T-helper 2 cell (primary cell): Measurements from ENCODE around the gene TRAK1.

Source experiments
- DNase-seq, 5 experiments: peaks; one replicate each; pipeline versions ENCODE4 v3.0.0 to v3.0.0-alpha.2; 2012 to 2022

The TRAK1 gene

DNA sequence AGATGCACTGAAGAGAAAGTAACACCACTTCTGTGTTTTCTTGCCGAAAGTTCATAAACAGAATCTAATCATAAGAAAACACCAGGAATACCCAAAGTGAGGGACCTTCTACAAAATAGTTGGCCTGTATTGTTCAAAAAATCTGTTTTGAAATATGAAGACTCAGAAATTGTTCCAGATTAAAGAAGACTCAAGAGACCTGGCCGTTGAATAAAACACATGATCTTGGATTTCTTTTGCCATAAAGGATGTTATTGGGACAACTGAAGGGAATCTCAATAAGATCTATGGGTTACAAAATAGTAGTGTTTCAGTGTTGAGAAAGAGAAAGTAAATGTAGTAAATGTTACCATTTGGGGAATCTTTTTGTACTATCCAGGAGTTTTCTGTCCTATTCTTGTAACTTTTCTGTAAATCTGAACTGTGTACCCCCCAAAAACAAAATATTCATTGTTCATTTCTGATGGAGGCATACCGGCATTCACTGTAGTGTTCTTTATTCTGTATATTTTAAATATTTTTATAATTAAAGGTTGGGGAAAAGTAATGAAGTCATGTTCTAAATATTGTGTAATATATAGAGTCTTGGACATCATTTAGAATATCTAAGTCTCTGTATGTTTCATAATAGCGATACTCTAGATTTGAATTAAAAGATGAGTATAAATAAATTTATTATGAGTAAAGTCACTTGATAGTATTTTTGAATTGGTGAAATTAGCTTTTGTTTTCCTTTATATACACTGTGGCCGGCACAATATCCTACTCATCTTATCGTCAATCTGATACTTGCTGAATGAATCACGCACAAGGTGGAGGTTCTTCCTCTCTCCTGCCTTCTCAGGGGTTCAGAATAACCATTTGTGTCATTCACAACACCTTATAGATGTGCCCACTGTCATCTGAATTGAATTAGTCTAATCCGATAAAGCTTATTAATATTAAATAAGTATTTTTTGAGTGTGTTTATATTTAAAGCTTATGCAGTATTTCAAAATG, 66.7 kb downstream of the TRAK1 start:
- DNase-seq: peak in 1 of 5 experiments; percentile 63

DNA sequence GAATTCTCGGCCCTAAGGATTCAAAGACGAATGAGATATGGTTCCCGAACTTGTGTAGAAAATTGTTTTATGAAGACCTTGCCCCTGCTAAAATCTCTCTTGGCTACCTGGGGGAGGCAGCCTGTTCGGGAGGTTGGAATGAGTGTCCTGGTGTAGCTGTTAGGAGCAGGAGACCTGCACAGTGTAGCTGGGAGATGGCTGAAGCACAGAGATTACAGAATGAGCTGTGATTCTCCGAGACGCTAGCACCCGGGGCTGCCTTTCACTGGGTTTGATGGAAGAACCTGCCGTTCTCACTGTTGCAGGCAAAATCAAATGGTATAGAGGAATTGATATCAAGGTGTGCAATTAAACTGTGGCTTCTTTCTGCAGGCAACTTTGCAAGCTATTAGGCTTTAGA, 68.0 kb downstream of the TRAK1 start:
- no peak for DNase-seq

DNA sequence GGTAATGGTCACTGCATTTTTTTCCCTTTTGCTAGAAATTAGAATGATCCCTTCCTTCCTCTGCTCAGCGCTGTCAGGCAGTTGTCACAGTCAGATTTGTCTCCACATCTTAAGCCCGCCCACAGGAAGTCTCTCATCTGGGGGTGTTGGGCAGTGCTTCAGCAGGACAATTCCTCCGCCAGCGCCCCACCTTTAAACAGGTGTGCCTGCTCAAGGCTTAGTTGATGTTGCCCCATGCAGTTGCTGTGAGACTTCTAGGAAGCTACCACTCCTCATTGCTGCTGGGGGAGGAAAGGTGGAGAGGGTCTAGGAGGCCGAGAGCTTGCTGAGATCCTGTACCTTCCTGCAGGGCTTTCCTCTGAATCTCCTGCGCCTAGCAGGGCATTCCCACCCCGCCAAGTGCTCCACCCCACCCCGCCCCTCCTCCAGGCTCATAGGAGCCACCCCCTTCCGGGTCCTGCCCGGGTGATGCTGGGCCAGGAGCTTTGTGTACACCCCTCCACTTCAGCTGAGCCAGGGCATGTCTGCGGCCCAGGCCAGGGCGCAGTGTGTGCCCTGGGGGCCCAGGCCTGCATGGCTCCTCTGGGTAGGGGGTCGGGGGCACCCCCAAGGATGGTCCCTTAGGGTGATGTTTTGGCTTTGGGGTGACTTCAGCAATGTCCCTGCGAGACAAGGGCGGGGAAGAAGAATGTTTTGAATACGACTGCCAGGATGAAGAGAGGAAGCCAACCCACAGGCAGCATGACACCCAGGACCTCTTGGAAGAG, 68.7 kb downstream of the TRAK1 start:
- DNase-seq: peak in 2 of 5 experiments; percentile 13 to 59

DNA sequence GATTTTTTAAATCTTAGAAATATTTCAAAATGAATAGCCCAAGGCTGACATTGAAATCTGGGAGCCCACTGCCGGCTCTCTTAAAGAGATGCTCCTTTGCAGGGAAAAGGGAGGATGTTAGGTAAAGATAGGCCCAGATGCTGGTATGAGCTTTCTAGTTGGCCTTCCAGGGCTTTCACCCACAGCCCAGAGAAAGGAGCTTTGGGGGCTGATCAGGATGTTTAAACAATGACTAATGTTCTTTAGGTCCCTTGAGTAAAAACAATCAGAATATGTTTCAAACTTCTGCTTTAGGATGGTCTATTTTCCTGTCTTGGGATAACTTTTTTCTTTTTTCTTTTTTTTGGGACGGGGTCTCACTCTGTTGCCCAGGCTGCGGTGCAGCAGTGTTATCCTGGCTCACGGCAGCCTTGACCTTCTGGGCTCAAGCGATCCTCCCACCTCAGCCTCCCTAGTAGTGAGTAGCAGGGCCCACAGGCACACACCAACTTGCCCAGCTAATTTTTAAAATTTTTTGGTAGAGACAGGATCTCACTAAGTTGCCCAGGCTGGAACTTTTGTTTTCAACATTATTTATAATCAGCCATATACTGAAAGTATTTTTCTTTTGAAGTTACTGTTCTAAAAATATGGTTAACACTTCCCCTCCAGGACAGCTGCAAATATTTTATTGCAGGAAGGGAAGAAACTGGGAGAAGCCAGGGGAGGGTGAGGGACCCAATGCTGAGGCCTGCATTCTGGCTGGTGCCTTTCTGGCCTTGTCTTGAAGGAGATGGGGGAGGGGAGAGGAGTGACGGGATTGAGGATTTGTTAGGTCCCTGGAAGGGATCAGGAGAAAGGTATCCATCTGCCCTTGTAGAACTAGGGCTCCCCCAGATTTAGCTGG, 70.1 kb downstream of the TRAK1 start:
- no peak for DNase-seq

DNA sequence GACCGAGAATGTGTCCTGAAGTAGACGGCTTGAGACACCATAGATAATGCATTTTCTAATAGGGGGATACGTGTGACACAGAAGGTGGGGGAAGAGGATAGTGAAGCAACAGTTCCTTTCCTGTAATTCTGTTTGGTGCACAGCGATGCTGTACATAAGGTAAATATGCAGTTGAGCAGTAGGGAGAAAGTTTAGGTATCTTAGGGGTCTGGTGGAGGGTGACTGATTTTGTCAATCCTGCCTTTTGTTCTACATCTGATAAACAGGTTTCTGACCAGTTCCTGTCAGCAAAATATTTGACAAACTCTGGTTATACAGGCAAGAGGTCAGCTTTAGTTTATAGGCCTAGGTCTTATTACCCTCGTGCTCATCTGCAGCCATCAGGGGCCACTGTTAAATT, 71.3 kb downstream of the TRAK1 start:
- no peak for DNase-seq

DNA sequence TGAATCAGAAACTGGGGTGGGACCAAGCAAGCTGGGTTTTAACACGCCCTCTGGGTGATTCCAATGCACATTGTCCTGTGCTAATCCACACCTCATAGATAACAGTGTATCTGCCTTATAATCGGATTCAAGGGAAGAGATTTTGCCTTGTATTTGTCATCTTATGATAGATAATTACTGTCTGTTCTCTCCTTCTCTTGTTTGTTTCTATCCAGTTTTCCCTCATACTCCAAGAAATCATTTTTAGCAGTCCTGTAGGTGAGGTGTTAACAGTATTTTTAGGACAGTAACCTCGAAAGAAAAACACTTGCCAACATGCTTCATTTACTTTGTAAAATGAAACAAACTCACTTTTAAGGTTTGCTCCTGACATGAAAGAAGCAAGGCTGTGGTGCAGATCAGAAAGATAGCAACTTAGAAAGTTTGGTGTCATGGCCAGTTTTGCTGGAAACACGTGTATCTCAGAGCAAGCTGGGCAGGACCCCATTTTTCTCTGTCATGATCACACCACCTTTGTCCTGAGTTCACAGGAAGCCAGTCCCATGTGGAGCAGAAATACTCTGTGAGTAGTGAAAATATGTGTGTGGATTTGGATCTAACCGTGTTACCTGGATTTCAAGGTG, 72.6 kb downstream of the TRAK1 start:
- DNase-seq: peak in 1 of 5 experiments; percentile 71

DNA sequence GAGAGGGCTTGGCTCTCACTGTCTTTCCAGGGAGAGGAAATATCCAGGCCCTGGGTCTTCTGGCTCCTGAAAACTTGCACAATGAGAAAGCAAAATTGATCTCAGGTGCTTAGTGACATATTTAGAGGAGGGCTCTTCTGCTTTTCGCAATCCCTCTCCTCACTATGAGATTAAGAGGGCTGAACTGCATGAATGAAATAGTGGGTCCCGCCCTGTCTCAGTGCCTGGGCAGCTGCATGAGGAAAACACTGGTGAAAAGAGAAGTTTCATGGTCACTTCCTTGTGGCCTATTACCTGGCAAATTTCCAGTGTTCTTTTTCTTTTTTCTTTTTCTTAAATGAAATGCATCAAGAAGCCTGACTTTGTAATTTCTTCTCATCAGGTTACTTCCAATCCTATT, 73.5 kb downstream of the TRAK1 start:
- DNase-seq: no peak

DNA sequence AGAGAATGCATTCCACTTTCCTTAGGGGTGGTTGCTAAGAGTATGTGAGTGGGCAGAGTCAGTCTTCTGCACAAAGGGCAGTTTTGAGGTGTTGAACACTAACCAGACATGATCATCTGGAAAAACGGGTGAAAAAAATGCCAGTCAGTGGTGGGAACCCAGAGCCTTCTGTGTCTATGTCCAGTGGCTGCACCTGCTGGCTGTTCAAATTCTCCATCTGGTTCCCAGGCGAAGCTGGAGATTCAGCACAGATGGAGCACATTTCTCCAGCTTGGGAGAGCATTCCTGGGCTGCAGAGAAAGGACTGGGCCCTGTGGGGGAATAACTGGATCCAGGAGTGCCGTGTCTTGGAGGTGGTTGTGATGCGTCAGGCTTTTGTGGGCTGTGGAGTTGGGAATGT, 74.1 kb downstream of the TRAK1 start:
- no peak for DNase-seq

DNA sequence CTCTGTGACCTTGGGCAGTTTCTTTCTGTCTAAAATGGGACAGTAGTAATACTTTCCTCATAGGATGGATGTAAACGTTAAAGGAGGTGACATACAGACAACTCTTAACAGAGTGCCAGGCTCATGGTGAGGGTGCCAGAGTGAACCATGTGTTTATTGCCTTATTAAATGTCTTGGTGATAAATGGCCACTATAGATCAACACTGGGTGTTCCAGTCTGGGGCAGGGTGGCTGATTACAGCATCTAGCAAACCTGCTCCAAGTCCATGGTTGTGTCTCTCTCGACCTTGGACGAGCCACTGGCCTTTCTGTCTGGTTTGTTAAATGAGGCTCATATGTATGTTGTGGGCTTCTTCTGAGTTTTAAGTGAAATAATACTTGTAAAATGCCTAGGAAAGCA, 75.1 kb downstream of the TRAK1 start:
- DNase-seq: no peak

DNA sequence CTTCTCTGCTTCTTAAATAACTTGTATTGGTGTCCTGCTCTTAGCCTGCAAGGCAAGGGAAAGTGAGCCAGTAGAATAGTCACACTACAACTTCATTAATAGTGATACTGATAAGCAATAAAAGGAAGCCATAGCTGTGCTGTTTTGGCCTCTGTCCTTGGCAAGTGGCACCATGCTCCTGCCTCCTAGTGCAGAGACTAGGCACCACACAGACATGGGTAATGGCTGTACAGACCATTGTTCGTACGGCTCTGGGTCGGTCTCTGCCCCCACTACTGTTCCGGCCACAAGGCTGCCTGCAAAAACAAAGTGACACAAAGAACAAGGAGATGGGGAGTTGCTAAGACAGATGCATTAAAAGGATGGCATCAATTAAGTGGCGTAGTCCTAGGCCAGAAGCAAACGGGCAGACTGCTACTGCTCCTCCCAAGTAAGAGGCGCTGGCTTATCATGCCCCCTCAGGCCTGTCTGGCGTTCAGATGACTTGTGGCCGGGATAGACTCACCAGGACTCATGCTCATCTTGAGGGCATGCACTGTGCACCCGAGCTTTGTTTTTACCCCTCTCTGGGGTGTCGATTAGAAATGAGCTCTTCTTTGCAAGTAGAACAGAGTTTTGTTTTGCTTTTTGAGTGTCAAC, 75.6 kb downstream of the TRAK1 start:
- no peak for DNase-seq

DNA sequence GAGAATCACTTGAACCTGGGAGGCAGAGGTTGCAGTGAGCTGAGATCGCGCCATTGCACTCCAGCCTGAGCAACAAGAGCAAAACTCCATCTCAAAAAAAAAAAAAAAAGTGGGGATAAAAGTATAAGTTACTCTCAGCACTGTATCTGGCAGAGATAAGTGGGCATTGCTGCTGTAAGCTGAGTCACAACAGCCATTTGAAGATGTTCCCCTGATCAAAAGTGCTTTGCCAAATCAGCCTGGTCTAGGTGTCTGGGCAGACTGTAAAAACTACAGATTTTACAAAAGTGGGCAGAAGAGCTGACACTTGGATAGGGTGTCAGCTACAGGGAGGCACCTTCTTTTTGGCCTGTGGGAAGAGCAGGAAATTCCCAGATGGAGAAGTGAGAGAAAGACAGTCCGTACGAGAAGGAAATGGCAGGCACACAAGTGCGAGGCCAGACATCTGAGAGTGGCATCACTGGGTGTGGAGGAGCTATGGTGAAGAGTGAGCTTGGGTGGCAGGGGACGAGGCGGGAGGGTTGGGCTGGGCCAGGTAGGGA, 78.5 kb downstream of the TRAK1 start:
- DNase-seq: no peak

DNA sequence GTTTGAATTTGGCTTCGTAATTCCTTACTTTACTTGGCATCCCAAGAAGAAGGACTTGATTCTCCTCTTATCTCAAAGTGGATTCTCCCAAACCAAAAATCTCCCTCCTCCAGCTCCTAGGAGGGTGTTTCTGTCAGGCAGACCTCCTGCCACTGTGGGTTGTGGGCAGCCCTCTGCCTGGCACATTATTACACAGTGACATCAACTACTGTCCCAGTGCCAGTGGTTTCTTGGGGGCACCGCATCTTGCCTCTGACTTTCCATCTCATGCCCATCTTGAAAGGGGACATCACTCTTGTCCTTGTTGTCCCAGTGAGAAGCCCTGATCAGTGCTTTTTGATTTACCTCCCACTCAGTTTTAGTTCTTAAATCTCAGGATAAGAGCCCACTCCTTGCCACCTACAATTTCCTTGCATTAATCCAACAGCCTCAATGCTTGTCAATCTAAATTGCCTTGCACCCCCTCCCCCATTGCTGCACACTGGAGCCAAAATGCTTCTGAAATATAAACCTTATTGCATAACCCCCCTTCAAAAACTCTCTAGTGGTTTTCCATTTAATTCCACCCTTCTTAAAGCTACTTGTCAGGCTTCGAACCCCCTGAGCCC, 81.0 kb downstream of the TRAK1 start:
- DNase-seq: no peak

DNA sequence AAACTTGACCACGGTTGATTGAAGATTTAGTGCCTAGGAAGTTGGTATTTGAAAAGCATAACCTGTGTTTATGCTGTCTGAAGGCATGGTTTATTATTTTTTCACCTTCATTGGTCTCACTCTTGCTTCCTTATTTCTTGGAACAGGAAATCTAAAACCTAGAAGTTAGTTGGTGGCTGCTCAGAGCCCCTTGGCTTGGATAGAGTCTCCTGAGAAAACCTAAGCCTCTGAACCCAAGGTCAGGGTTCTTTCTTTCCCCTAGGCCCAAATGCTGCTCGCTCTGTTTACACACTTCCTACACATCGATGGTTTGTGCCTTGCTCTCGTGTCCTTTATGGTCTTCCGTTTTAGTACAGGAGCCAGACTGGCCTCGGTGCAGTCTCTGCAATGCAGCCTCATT, 82.2 kb downstream of the TRAK1 start:
- no peak for DNase-seq

DNA sequence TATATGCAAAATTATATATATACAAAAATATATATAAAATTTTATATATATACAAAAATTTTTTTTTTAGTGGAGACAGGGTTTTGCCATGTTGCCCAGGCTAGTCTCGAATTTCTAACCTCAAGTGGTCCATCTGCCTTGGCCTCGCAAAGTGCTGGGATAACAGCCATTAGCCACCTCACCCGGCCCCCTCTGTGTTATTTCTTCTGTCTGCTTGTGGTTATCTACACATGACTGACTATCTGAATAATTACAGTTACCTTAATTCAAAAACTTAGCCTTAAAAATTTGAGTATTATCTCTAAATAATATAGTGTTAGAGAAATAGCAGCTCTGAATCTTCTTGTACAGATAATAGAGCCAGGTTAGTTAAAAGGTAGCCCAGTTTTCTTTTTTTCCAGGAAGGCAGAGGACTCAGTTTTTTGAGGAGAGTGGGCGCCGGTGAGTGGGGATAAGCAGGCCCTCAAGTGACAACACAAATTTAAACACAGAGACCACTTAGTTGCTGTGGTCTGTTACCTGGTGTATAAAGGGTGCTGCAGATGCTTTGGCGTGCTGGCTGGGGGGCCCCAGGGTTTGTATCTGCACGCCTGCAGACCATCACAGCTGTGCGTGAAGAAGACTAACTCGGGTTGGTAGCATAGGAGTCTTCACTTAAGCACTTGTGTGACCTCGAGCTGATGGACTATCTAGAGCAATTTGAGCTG, 83.7 kb downstream of the TRAK1 start:
- DNase-seq: no peak

DNA sequence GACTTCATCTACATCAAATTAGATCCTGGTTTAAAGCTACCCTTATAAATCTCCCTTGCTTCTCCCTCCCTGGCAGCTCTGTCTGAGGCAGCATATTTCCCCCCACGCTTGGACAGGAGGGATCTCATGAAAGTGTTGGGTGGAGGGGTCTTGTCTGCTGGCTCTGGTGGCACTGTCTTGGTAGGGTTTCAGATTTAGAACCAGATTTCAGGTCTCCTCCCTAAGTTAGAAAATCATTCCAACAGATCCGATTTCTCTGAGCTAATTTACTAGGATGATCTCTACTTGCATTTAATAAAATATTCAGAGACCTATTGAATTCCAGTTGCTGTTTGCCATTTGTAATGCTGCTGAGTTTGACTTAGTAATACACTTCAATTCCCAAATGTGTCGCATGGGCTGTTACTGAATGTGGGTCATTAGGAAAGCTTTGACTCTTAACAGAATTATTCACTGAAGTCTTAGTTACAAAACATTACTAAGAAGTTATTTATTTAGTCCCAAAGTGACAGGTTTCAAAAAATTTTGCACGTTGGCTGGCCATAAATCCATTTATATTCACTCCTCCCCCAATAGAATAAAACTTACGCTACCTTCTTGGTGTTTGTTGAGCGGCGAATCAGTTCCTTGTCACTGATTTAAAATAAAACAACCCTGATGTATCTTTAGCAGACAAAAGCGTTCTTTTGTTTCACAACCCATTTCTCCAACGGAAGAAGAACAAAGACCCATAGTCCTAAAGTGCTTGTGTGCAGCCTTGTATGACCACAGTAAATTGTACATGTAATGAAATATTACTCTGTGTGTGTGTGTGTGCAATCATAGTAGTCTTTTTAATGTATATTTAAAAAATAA, 84.5 kb downstream of the TRAK1 start:
- no peak for DNase-seq

DNA sequence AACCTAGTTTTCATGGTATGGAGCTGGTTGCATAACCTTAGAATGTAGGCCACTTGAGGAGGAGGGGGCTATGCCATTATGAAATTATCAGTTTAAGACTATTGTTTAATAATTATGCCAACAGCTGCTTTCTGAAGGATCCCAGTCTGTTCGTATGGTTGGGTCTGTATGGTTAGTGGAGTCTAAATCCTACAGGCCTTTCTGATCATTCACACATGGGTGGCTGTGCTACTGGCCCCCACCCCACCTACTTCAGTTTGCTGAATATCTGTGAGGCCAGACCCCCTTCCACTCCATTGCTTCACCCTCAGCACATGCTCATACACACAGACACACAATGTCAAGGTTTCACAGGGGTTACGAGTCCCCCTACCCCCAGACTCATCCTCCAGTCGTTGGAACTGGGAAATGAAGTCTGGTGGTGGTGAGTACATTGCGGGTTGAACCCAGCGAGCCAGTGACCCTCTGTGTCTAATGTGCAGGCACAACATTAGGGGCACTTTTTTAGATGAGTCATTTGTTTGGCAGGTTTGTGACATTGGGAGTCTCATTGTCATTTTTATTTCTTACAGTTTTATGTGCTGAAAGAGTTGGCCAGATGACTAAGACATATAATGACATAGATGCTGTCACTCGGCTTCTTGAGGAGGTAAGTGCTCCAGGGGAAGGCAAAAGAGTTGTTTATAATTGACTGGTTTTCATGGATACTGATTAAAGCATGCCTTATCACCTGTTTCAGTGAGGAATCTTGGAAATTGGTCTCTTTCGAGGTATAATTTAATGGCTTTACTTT, 85.3 kb downstream of the TRAK1 start:
- DNase-seq: no peak

DNA sequence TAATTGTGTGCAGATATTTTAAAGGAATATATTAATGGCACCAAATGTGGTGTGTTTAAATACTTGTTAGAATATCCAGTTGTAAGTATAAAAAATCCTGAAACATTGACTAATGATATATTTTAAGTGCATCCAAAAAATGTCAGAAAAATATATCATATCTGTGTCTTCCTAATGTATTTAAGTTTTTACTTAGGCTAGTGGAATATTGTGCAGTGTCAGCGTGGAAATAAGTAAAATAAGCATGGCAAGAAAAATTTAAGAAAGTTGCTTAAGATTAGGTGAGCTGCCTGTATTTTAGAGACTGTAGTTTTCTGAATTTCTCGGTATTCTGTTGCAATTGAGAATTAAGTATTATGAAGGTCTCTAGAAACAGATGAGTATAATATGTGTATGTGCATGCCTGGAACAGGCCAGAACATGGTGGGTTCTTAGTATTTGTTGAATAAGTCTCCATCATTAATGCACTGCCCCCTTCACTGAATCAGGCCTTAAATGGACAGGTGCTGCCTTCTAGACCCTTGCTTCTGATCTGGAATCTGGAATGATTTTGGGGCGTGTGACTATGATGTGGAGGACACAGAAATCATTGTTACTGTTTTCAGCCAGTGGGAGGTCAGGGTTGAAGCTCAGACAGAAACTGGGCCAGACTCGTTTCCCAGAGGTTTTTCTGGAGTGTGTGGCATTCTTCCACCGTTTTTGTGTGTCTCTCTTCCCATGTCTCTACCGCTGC, 86.1 kb downstream of the TRAK1 start:
- no peak for DNase-seq

DNA sequence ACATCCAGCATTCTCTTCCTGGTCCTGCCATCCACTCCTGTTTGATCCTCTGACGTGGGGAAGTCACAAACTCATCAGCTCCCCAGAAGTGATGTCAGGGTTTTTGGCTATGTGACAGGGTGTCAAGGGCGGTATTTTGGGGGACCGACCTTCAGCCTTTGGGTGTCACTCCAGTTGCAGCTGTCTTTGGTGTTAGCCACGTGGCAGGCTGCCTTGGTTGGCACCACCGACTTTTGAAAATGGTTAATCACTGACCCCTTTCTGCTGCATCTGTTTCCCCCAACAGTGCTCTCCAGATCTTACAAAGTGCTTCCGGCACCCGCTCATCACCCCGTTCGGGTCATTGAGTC, 86.6 kb downstream of the TRAK1 start:
- no peak for DNase-seq
